Measurements from ENCODE around the gene EXOSC7. TPM values are rescaled to one million over a fixed set of nuclear protein-coding genes. Genes with fewer than 3 reads are reported as not detected.

EXOSC7 gene
- total RNA-seq, 6 experiments from 2014 or later = 41.0 to 54.1 (median 47.9) TPM

- Mint-ChIP-seq H3K4me1 (ENCODE audit: low read depth) (peaks cover 30% of the 10 kb centered on the region), H3K36me3 (ENCODE audit: low read depth) (no peaks in the 10 kb centered on the region), H3K9me3 (no peaks in the 10 kb centered on the region), H3K27me3 (ENCODE audit: insufficient read depth) (no peaks in the 10 kb centered on the region; the same call in 1 of the 2 replicates), H3K27ac (no peak overlapping the region), H3K4me3 (no peak overlapping the region)
- TF ChIP-seq CTCF (IDR thresholded peaks at IDR 0.05) = no peak
- DNase-seq = no peak
Measured at GRCh38 chr3:45023675-45024074, 47.6 kb downstream of the EXOSC7 start.

DNA sequence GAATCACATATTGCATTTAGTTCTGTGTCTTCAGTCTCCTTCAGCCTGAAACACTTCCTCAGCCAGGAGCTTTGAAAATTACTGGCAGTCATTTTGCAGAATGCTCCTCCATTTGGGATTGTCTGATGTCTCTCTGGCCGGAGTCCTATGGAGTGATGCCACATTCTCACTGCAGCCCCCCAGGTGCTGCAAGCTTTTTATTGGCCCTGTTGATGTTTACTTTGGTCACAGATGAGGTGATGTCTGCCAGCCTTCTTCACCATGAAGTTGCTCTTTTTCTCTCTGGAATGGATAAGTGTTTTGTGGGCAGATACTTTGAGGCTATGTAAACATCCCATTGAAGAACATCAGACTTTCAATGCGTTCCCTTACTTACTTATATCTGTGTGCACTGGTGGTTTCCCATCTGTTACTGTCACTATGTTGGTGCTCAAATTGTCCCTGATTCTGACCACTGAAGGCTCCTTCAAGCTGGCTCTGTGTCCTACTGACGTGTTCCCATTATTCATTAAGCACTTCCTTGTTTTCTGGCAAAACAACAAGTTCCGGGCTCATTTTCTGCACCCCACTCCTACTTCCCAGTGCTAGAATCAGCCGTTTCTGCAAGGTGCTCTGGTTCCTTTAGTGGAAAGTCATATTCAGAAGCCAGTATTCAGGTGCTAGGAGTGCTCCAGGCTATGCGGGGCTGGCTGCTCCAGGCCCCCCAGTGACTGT is 48.7 kb downstream of the EXOSC7 start:
- DNase-seq = no peak
- H3K36me3 Mint-ChIP-seq (ENCODE audit: low read depth) = no peaks in the 10 kb centered on the region
- no peak for TF ChIP-seq CTCF (IDR thresholded peaks at IDR 0.05)
- H3K27ac Mint-ChIP-seq = no peak overlapping the region
- H3K9me3 Mint-ChIP-seq = no peaks in the 10 kb centered on the region
- H3K4me1 Mint-ChIP-seq (ENCODE audit: low read depth) = peaks cover 37% of the 10 kb centered on the region
- H3K4me3 Mint-ChIP-seq = no peak overlapping the region
- H3K27me3 Mint-ChIP-seq (ENCODE audit: insufficient read depth) = no peaks in the 10 kb centered on the region; the same call in 1 of the 2 replicates

DNA sequence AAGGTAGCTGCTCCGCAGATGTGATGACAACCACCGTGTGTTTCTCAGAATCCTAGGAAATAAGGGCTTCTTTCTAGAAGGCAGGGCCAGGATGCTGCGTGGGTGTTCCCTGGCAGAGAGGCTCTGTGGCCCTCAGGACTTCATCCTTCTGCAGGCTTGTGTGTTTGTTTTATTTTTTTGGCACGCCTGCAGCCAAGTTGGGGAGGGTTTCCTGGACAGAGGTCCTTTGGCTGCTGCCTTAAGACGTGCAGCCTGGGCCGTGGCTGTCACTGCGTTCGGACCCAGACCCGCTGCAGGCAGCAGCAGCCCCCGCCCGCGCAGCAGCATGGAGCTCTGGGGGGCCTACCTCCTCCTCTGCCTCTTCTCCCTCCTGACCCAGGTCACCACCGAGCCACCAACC is 50.0 kb downstream of the EXOSC7 start, which contains the start of gene CLEC3B:
Gene CLEC3B, plus strand, starts transcription at position 266 of the 400 bp plus-strand sequence. Its CDS starts 60 bp downstream, at position 326.
- Mint-ChIP-seq H3K9me3 (no peaks in the 10 kb centered on the region), H3K4me3 (peak within 1 kb of the TSS; percentile 47), H3K27me3 (ENCODE audit: insufficient read depth) (no peaks in the 10 kb centered on the region; the same call in 1 of the 2 replicates), H3K4me1 (ENCODE audit: low read depth) (peaks cover 42% of the 10 kb centered on the region), H3K36me3 (ENCODE audit: low read depth) (no peaks in the 10 kb centered on the region), H3K27ac (peak within 1 kb of the TSS; percentile 94)
- DNase-seq = peak; percentile 24
- TF ChIP-seq CTCF (IDR thresholded peaks at IDR 0.05) = no peak

GRCh38 chr3:45026957-45027356 is 50.9 kb downstream of the EXOSC7 start:
- H3K4me3 Mint-ChIP-seq = peak overlapping the region; percentile 47
- H3K9me3 Mint-ChIP-seq = no peaks in the 10 kb centered on the region
- no peaks in the 10 kb centered on the region; the same call in 1 of the 2 replicates for H3K27me3 Mint-ChIP-seq (ENCODE audit: insufficient read depth)
- peak overlapping the region; percentile 94 for H3K27ac Mint-ChIP-seq
- peak; percentile 88 for DNase-seq
- H3K4me1 Mint-ChIP-seq (ENCODE audit: low read depth) = peaks cover 42% of the 10 kb centered on the region
- TF ChIP-seq CTCF (IDR thresholded peaks at IDR 0.05) = no peak
- no peaks in the 10 kb centered on the region for H3K36me3 Mint-ChIP-seq (ENCODE audit: low read depth)

- H3K27me3 Mint-ChIP-seq (ENCODE audit: insufficient read depth) = no peaks in the 10 kb centered on the region; the same call in 1 of the 2 replicates
- no peaks in the 10 kb centered on the region for H3K36me3 Mint-ChIP-seq (ENCODE audit: low read depth)
- H3K4me3 Mint-ChIP-seq = no peak overlapping the region; the same call in 1 of the 2 replicates
- no peaks in the 10 kb centered on the region for H3K9me3 Mint-ChIP-seq
- no peak for TF ChIP-seq CTCF (IDR thresholded peaks at IDR 0.05)
- no peak for DNase-seq
- H3K27ac Mint-ChIP-seq = peak overlapping the region; percentile 94
- peaks cover 42% of the 10 kb centered on the region for H3K4me1 Mint-ChIP-seq (ENCODE audit: low read depth)
Measured at GRCh38 chr3:45027441-45027840, 51.4 kb downstream of the EXOSC7 start.
